Right atrium auricular region (tissue), 2 donors: ENCODE measurements around the gene ZC3H4. TPM values are rescaled to one million over a fixed set of nuclear protein-coding genes. Genes with fewer than 3 reads are reported as not detected.

Experiments
- DNase-seq: peaks from one replicate; pipeline ENCODE4 v3.0.0-alpha.2; 2019; ENCODE audit warnings: low spot score
- H3K27ac ChIP-seq, 2 donors: fragments of 200-600 bp; sonication (generic); 1 replicate in 1 of 2; 2 replicates in 1 of 2; pipeline ENCODE4 v1.5.1; 2016 to 2019
- H3K27me3 ChIP-seq, 2 donors: fragments of 200-600 bp; sonication (generic); one replicate each; pipeline versions ENCODE4 v1.5.1 to v1.6.0; 2017 to 2019
- H3K36me3 ChIP-seq: fragments of 200-600 bp; sonication (generic); one replicate; pipeline ENCODE4 v1.5.1; 2016
- H3K4me1 ChIP-seq, 2 donors: fragments of 200-600 bp; sonication (generic); one replicate each; pipeline versions ENCODE4 v1.5.1 to v1.6.0; 2017 to 2019
- H3K4me3 ChIP-seq, 2 donors: fragments of 200-600 bp; sonication (generic); 1 replicate in 1 of 2; 2 replicates in 1 of 2; pipeline ENCODE4 v1.5.1; 2017 to 2019; ENCODE audit warnings: mild to moderate bottlenecking in 1 of 2, moderate library complexity in 1 of 2
- H3K9me3 ChIP-seq, 2 donors: fragments of 200-600 bp; sonication (generic); one replicate each; pipeline ENCODE4 v1.5.1; 2019
- CTCF ChIP-seq, 2 donors: fragments of 200-600 bp; sonication (generic); IDR thresholded peaks; one replicate each; pipeline ENCODE4 v1.5.1; 2019; ENCODE audit warnings: antibody characterized with exemption in 2 of 2
- total RNA-seq, 2 donors: library from RNA; depleted of rRNA; stranded (reverse); fragments of >200 nt; gene quantifications; one replicate each; pipeline ENCODE4 v1.1.0, GENCODE V29; 2016

ZC3H4 gene
- total RNA-seq, 2 donors from 2014 or later: 15.4 to 18.0 TPM

- TF ChIP-seq CTCF (IDR thresholded peaks at IDR 0.05): no peak
- H3K36me3 ChIP-seq: peaks cover 57% of the 10 kb centered on the region
- H3K27ac ChIP-seq: no peak overlapping the region
- no peak for DNase-seq
- no peak overlapping the region for H3K4me3 ChIP-seq
- no peaks in the 10 kb centered on the region for H3K27me3 ChIP-seq
- H3K4me1 ChIP-seq: no peaks in the 10 kb centered on the region
- no peaks in the 10 kb centered on the region for H3K9me3 ChIP-seq
Measured at GRCh38 chr19:47146920-47147319, 33.3 kb upstream of the ZC3H4 start.

GRCh38 chr19:47145639-47146486 is 32.3 kb upstream of the ZC3H4 start:
- H3K4me1 ChIP-seq: no peaks in the 10 kb centered on the region
- no peak overlapping the region for H3K4me3 ChIP-seq
- no peaks in the 10 kb centered on the region for H3K9me3 ChIP-seq
- H3K27me3 ChIP-seq: no peaks in the 10 kb centered on the region
- H3K27ac ChIP-seq: no peak overlapping the region
- TF ChIP-seq CTCF (IDR thresholded peaks at IDR 0.05): no peak
- peaks cover 53% of the 10 kb centered on the region for H3K36me3 ChIP-seq
- no peak for DNase-seq

GRCh38 chr19:47144630-47145029 is 31.1 kb upstream of the ZC3H4 start:
- Histone ChIP-seq H3K27ac (no peak overlapping the region), H3K4me3 (no peak overlapping the region), H3K9me3 (no peaks in the 10 kb centered on the region), H3K4me1 (no peaks in the 10 kb centered on the region), H3K36me3 (peaks cover 44% of the 10 kb centered on the region), H3K27me3 (no peaks in the 10 kb centered on the region)
- TF ChIP-seq CTCF (IDR thresholded peaks at IDR 0.05): no peak
- no peak for DNase-seq

- H3K27ac ChIP-seq: no peak overlapping the region
- no peaks in the 10 kb centered on the region for H3K9me3 ChIP-seq
- peaks cover 44% of the 10 kb centered on the region for H3K36me3 ChIP-seq
- no peak for DNase-seq
- H3K4me1 ChIP-seq: no peaks in the 10 kb centered on the region
- H3K27me3 ChIP-seq: no peaks in the 10 kb centered on the region
- H3K4me3 ChIP-seq: no peak overlapping the region
- no peak for TF ChIP-seq CTCF (IDR thresholded peaks at IDR 0.05)
Measured at GRCh38 chr19:47143322-47144073, 29.9 kb upstream of the ZC3H4 start.

GRCh38 chr19:47142779-47143178 is 29.2 kb upstream of the ZC3H4 start:
- Histone ChIP-seq H3K9me3 (no peaks in the 10 kb centered on the region), H3K4me1 (no peaks in the 10 kb centered on the region), H3K27me3 (no peaks in the 10 kb centered on the region), H3K27ac (no peak overlapping the region), H3K36me3 (peaks cover 44% of the 10 kb centered on the region), H3K4me3 (no peak overlapping the region)
- DNase-seq: no peak
- no peak for TF ChIP-seq CTCF (IDR thresholded peaks at IDR 0.05)
